Renal pelvis (tissue), 4 donors: ENCODE results near the gene RINL. TPM values are rescaled to one million over a fixed set of nuclear protein-coding genes. Genes with fewer than 3 reads are reported as not detected.
A peak's percentile ranks its signal among the peaks of the same experiment; 100 is the strongest.
"Not testable (repeated sequence)": the region's sequence is repeated elsewhere in the genome, so short reads cannot be mapped to it uniquely, and the experiment has no call there.

ENCODE experiments used
- DNase-seq: peaks from one replicate; pipeline ENCODE4 v3.0.0-alpha.2; 2013
- polyA plus RNA-seq, 3 donors: library from polyadenylated mRNA; unstranded; fragments of 120-200 nt; gene quantifications; one replicate each; pipeline ENCODE4 v1.2.1, GENCODE V29; 2013; ENCODE audit not compliant: insufficient read length in 3 of 3

RINL gene
- polyA plus RNA-seq, 3 donors = 8.0 to 10.0 (median 9.6) TPM

DNA sequence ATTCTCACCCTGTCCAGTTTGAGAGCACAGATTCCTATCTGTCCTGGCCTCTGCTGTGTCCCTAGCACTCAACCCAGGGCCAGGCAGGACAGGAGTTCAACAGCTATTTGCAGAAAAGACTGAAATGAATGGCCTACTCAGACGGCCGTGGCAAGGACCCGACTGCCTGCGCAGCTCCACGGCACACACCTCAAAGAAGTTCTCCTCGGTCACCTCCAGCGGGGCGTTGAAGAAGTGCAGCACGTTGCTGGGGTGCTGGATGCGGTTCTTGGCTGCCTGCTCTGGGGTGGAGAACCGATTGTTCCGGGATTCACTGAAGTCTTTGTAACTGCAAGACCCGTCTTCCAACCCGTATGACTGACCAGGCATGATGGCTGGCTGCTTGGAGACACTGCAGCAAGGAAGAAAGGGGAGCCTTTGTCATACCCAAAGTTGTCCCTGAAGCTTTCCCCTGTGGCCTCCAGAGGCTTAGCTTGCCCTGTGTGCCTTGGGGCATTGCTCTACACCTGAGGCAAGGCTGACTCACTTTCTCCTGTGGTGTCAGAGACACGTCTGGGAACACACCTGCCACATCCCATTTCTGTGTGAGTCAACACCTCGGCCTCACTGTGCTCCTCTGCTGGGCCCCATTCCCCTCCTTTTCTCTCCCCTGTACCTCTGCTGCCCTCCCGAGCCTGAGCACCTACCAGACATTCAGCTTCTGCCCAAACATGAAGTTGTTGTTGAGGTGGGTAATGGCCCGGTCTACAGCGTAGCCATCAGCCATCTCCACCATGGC lies 39.7 kb downstream of the RINL start:
- no peak for DNase-seq

DNA sequence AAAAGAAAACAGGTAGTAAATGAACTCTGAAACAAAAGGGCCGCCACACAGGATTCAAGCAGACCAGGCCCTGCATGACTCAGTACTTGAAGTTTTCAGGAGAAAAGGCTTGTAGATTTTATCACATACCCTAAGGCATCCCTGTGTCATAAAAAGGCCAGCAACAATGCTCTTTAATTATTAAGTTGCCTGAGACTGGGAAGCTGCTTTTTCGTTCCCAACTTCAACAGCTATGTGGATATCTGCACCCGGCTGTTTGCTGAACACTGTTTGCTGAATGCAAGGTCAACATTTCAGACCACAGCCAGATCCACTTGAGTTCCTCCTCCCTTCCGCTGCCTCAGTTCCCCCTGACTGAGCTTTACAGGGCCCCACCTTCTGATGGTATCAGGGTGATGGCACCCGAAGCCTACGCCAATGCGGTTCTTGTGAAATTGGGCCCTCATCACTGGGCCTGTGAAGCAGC lies 40.4 kb downstream of the RINL start:
- DNase-seq = no peak

DNA sequence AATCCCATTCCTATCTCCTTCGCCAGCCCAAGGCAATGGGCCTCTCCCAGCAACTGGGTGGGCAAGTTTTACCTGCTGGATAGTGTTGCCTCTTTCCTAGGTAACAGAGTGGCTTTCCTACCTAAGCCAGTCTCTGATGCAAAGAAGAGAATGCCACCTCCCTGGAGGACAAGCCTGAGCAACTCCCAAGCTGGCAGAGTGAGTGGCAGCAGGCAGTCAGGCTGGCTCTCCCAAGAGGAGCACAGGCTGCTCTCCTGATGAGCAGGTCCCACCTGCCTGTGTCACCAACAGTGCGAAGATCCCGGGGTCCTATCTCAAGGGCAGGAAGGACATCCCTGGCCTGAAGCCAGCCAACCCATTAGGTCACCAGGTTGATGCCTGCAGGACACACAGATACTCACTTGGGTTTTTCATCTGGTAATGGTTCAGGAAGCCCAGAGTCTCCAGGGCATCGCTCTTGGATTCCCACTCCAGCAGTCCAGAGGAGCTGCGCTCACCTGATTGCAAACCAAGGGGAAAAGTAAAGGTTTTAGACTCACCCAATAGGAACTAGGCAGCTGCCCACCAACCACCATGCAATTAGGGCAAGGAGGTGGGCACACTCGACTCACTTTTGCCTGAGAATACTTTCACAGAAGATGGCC lies 41.0 kb downstream of the RINL start:
- DNase-seq = no peak

DNA sequence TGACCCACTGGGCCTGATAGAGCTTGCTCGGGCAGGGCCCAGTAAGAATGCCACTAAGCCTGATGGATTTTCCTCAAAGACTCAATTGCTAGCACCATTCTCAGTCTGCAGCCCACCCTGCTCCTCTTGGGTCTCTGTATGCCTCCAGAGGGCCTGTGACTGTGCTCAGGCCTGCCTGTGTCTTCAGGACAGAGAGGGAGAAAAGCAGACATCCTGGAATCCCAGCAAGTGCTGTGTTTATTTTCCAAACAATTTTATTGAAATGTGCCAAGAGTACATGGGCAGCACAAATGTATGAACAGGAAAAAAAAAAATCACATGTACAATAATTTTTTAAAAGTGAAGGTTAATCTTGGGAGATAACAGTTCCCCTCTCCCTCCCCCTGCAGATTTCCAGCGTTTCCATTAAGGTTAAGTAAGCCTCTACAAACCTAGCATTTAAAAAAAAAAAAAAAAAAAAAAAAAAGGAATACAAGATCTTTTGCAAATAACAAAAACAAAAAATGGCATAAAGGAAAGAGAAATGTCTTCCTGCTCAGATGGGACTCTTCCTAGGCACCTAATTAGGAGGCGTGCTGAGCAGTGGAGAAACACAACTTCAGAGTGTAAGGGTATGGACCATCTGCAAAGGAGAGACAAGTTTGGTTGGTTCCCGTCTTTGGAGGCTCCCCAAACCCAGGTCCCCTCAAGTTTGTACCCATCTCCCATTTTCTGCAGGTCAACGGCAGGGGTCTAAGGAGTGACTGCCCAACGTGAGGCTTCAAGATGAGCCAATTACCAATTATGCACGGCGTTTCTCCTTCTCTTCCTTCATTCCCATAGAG lies 41.7 kb downstream of the RINL start:
- no peak for DNase-seq

DNA sequence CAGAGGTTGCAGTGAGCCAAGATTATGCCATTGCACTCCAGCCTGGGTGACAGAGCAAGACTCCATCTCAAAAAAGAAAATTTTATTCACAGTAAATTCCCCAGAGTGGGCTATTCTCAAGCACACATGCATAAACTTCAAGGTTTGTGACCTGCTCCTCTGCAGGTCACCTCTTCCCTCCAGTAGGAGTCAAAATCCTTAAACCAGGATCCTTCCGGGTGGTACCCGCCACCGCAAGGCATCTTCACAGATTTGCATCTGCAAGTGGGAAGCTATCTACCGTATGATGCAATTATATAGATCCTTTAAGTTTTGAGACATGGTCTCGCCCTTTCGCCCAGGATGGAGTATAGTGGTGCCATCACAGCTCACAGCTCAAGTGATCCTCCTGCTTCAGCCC lies 43.5 kb downstream of the RINL start:
- no peak for DNase-seq

DNA sequence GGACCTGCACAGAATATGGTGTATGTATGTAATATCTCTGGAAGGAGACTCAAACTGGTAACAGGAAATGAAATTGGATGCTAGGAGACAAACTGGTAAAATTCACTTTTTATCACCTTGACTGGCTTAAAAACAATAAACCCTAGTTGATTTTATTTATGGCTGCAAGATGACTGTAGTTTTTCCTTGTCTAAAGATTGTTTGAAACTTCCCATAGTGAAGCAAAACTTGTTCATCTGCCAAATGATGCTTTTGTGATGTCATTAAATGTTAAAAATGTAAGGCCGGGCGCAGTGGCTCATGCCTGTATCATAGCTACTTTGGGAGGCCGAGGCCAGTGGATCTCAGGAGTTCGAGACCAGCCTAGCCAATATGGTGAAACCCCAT lies 44.0 kb downstream of the RINL start:
- DNase-seq = no peak

DNA sequence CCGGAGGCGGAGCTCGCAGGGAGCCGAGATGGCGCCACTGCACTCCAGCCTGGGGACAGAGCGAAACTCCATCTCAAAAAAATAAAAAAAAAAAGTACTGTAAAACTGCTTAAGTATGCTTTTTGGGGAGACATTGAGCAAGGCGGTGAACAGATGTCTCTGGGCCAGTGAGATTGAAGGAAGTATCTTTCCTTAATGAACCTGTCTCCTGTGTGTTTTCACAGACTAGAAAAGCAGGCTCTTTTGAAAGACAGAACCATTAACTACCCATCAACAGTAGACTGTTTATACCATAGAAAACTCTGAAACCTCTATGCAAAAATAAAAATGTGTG lies 45.0 kb downstream of the RINL start:
- DNase-seq = no peak

DNA sequence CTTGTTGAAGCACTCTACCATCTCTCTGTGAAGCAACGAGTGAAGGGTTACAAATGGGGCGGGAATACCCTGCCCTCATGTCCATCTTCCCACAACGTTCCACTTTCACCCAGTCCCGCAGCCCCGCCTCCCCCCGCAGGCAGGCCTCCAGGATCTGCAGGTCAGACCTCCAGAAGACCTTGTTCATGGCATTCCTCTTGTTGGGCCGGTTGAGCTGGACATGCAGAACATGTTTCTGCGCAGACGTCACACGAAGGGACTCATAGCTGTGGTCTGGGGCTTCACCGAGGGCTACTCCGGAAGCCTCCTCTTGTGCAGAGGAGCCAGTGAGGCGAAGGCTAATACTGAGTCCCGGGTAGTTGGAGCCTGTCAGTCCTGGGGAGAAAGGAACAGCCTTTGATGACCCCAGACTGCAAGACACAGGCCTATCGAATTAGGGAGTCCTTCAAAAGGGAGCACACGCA lies 46.9 kb downstream of the RINL start:
- peak; percentile 63 for DNase-seq

DNA sequence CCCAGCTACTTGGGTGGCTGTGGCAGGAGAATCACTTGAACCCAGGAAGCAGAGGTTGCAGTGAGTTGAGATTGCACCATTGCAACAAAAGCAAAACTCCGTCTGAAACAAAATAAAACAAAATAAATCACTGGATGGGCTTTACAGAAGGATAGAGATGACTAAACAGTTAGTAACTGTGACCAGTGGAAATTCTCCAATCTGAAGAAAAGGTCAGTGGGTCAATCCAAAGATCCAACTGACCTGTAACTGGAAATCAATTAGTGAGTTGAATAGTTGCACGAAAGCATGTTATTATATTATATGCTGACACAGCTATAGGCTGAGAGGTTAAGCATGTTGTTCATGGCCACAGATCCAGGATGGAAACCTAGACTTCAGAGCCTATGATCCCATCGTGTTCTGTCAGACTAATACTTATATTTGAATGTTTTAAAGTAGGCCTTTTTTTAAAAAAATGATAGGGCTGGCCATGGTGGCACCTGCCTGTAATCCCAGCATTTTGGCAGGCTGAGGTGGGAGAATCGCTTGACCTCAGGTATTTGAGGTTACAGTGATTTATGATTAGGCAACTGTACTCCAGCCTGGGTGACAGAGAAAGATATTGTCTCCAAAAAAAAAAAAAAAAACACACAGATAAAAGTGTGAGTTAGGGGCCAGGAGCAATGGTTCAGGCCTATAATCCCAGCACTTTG lies 47.9 kb downstream of the RINL start:
- DNase-seq = no peak

DNA sequence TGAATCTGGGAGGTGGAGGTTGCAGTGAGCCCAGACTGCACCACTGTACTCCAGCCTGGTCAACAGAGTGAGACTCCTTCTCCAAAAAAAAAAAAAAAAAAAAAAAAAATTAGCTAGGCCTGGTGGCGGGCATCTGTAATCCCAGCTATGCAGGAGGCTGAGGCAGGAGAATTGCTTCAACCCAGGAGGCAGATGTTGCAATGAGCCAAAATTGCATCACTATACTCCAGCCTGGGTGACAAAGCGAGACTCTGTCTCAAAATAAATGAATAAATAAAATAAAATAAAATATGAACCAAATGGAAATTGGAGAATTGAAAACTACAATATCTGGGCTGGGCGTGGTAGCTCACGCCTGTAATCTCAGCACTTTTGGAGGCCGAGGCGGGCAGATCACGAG lies 48.9 kb downstream of the RINL start:
- DNase-seq = not testable (repeated sequence)

DNA sequence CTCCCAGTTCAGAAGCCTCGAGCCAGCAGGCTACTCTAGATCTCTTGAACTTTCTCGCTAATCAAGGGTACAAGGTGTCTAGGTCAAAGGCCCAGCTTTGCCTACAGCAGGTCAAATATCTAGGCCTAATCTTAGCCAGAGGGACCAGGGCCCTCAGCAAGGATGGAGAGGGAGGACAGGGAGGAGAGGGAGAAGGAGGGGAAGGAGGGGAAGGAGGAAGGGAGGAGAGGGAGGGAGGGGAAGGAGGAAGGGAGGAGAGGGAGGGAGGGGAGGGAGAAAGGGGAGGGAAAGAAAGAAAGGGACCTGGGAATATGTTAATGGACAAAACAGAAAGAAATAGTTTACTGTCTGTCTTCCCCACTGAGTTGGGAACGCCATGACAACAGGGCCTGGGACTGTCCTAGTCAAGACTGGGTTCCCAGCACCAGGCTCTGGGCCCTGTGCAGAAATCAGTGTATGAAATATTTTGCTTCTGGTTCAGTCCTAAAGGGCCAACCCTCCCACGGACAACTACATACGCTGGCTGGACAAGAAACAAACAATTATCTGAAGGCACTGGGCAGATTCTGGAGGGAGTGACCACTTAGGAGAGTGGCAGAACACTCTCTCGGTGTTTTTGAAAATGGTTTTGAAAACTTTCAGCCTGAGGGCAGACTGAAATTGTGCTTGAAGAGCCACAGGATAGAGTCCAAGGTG lies 51.1 kb downstream of the RINL start:
- DNase-seq = no peak

DNA sequence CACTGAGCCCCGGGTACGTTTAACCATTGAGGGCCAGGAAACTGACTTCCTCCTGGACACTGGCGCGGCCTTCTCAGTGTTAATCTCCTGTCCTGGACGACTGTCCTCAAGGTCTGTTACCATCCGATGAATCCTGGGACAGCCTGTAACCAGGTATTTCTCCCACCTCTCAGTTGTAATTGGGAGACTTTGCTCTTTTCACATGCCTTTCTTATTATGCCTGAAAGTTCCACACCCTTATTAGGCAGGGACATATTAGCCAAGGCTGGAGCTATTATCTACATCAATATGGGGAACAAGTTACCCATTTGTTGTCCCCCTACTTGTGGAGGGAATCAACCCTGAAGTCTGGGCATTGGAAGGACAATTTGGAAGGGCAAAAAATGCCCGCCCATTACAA lies 52.1 kb downstream of the RINL start:
- DNase-seq = not testable (repeated sequence)

DNA sequence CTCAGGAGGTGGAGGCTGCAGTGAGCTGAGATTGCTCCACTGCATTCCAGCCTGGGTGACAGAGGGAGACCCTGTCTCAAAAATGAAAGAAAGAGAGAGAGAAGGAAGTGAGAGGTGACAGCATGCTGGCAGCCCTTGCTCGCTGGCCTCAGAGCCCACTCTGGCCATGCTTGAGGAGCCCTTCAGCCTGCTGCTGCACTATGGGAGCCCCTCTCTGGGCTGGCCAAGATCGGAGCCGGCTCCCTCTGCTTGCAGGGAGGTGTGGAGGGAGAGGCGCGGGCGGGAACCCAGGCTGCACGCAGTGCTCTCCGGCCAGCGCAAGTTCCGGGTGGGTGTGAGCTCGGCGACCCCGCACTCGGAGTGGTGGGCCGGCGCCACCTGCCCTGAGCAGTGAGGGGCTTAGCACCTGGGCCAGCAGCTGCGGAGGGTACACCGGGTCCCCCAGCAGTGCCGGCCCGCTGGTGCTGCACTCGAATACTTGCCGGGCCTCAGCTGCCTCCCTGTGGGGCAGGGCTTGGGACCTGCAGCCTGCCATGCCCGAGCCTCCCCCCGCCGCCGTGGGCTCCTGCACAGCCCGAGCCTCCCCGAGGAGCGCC lies 56.7 kb downstream of the RINL start:
- DNase-seq = not testable (repeated sequence)

DNA sequence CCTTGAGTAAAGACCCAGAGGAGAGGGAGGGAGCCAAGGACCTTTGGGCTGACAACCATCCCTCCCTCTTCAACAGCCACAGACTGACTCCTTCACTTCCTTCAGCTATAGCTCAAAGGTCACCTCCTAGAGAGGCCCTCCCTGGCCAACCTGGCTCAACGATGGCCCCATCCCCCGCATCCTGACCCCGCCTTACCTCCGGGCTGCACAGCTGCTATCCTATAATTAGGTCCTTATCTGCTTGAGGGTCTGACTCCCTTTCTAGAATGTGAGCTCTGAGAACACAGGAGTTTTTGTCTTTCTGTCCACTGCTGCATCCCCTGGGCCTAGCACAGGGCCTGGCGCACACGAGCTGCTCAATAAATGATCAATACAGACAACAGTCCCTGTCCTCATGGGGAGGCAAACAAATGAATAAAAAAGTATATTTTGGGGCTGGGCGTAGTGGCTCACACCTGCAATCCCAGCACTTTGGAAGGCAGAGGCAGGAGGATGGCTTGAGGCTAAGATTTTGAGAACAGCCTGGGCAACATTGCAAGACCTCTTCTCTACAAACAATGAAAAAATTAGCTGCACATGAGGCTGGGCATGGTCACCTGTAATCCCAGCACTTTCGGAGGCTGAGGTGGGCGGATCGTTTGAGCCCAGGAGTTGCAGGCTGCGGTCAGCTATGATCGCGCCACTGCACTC lies 58.7 kb downstream of the RINL start:
- no peak for DNase-seq

Other genes starting within 250 kb of the RINL start
- 100 to 1,000 TPM; 701 to 787 (median 742) TPM for gene ACTN4, start 230.6 kb downstream of the RINL start, polyA plus RNA-seq
- gene CAPN12, start 133.8 kb downstream of the RINL start, polyA plus RNA-seq = 10 to 100 TPM in 2 of 3 donors, 1 to 10 TPM in 1; 9.1 to 14.0 (median 12.9) TPM
- gene LGALS7, start 104.8 kb downstream of the RINL start, polyA plus RNA-seq = under 1 TPM in 1 of 3 donors, not detected in 2; 0.78 TPM
- 1 to 10 TPM; 2.0 to 3.2 (median 2.2) TPM for gene LGALS7B, start 89.1 kb downstream of the RINL start, polyA plus RNA-seq
- gene LGALS4, start 65.3 kb downstream of the RINL start, polyA plus RNA-seq = 1 to 10 TPM; 1.3 to 2.4 (median 1.9) TPM
- gene ECH1, start 46.5 kb downstream of the RINL start, polyA plus RNA-seq = 100 to 1,000 TPM; 165 to 180 (median 174) TPM
- 100 to 1,000 TPM; 466 to 472 (median 471) TPM for gene HNRNPL, start 28.3 kb downstream of the RINL start, polyA plus RNA-seq
- gene SIRT2, start 21.3 kb upstream of the RINL start, polyA plus RNA-seq = 10 to 100 TPM; 43.7 to 53.7 (median 51.2) TPM
- gene NFKBIB, start 21.7 kb upstream of the RINL start, polyA plus RNA-seq = 10 to 100 TPM in 2 of 3 donors, 1 to 10 TPM in 1; 9.7 to 12.2 (median 11.5) TPM
- 1 to 10 TPM in 1 of 3 donors, under 1 TPM in 2; 0.63 to 1.1 (median 0.86) TPM for gene CCER2, start 33.9 kb upstream of the RINL start, polyA plus RNA-seq
- gene SARS2, start 52.5 kb upstream of the RINL start, polyA plus RNA-seq = 10 to 100 TPM; 48.7 to 64.8 (median 62.2) TPM
- 10 to 100 TPM; 25.3 to 31.2 (median 30.9) TPM for gene MRPS12, start 52.7 kb upstream of the RINL start, polyA plus RNA-seq
- 100 to 1,000 TPM in 2 of 3 donors, 10 to 100 TPM in 1; 66.1 to 106 (median 106) TPM for gene FBXO17, start 97.5 kb upstream of the RINL start, polyA plus RNA-seq
- 1 to 10 TPM; 7.8 to 10.0 (median 8.7) TPM for gene FBXO27, start 154.3 kb upstream of the RINL start, polyA plus RNA-seq
- under 1 TPM; 0.29 to 0.75 (median 0.67) TPM for gene ACP7, start 206.1 kb upstream of the RINL start, polyA plus RNA-seq
- gene PAK4, start 247.5 kb upstream of the RINL start, polyA plus RNA-seq = 10 to 100 TPM; 66.6 to 76.3 (median 73.6) TPM